K562 (cell line): ENCODE results near the gene CLHC1.
"Not testable (repeated sequence)": the region's sequence is repeated elsewhere in the genome, so short reads cannot be mapped to it uniquely, and the experiment has no call there.

Experiments
- CEBPB ChIP-seq: fragments of 450-650 bp; IDR thresholded peaks from 2 replicates; pipeline ENCODE4 v1.6.1; 2016; ENCODE audit warnings: missing genetic modification characterization, missing compliant biosample characterization
- E2F3 ChIP-seq: fragments of 250-450 bp; sonication (Bioruptor Pico); IDR thresholded peaks from 2 replicates; pipeline ENCODE4 v1.4.0; 2020; ENCODE audit warnings: mild to moderate bottlenecking
- GABPB2 ChIP-seq: fragments of 250-450 bp; sonication (Bioruptor Pico); conservative IDR thresholded peaks from 2 replicates; pipeline ENCODE4 v1.5.1; 2021; ENCODE audit warnings: mild to moderate bottlenecking
- NONO ChIP-seq, 2 experiments: fragments of 200-400 bp in 1 of 2; fragments of 450-650 bp in 1 of 2; formaldehyde crosslinking in 1 of 2; IDR thresholded peaks; 2 replicates each; pipeline ENCODE4 v1.6.1; 2017; ENCODE audit warnings: low read depth in 2 of 2, mild to moderate bottlenecking in 2 of 2, moderate library complexity in 2 of 2, low read length in 1 of 2
- RBM14 ChIP-seq: fragments of 200-400 bp; formaldehyde crosslinking; IDR thresholded peaks from 2 replicates; pipeline ENCODE4 v1.6.1; 2018; ENCODE audit warnings: low read depth, mild to moderate bottlenecking, low read length, moderate library complexity, borderline replicate concordance; ENCODE audit not compliant: insufficient read depth
- SMARCE1 ChIP-seq: fragments of 450-650 bp; IDR thresholded peaks from 2 replicates; pipeline ENCODE4 v1.7.1; 2016; ENCODE audit warnings: mild to moderate bottlenecking
- ZNF282 ChIP-seq: sonication (generic); formaldehyde crosslinking; IDR thresholded peaks from 2 replicates; pipeline ENCODE4 v1.8.1; 2023; ENCODE audit warnings: missing genetic modification reagents
- TF ChIP-seq, protein P1 (sequence below), 3 experiments: IDR thresholded peaks in 2 of 3; conservative IDR thresholded peaks in 1 of 3; 2 replicates each; pipeline ENCODE4 v1.5.1; 2011 to 2012; ENCODE audit warnings: low read length in 3 of 3, mild to moderate bottlenecking in 3 of 3, control low read depth in 2 of 3, improper control_type of control experiment in 1 of 3, inconsistent platforms in 1 of 3, low read depth in 1 of 3, mixed read lengths in 1 of 3, moderate library complexity in 1 of 3; ENCODE audit not compliant: insufficient read depth in 2 of 3
- TF ChIP-seq, protein P2 (sequence below): sonication (generic); formaldehyde crosslinking; IDR thresholded peaks from 2 replicates; pipeline ENCODE4 v1.8.1; 2023; ENCODE audit warnings: mild to moderate bottlenecking, missing genetic modification reagents, moderate library complexity
- TF ChIP-seq, protein P3 (sequence below): fragments of 200-800 bp; sonication (Bioruptor generic); IDR thresholded peaks from 2 replicates; pipeline ENCODE4 v1.6.1; 2016; ENCODE audit warnings: missing genetic modification characterization, missing compliant biosample characterization
- TF ChIP-seq, protein P4 (sequence below): fragments of 250-450 bp; sonication (Bioruptor Pico); IDR thresholded peaks from 2 replicates; pipeline ENCODE4 v1.4.0; 2020; ENCODE audit warnings: mild to moderate bottlenecking
- TF ChIP-seq, protein P5 (sequence below), 3 experiments: fragments of 200-800 bp in 1 of 3; fragments of 250-450 bp in 1 of 3; fragments of 450-650 bp in 1 of 3; sonication (Bioruptor Pico) in 1 of 3; sonication (Bioruptor generic) in 1 of 3; formaldehyde crosslinking in 1 of 3; IDR thresholded peaks; 2 replicates each; pipeline versions ENCODE4 v1.6.1 to v1.8.0; 2016 to 2022; ENCODE audit warnings: mild to moderate bottlenecking in 2 of 3, missing genetic modification characterization in 2 of 3, missing compliant biosample characterization in 1 of 3, moderate library complexity in 1 of 3

DNA sequence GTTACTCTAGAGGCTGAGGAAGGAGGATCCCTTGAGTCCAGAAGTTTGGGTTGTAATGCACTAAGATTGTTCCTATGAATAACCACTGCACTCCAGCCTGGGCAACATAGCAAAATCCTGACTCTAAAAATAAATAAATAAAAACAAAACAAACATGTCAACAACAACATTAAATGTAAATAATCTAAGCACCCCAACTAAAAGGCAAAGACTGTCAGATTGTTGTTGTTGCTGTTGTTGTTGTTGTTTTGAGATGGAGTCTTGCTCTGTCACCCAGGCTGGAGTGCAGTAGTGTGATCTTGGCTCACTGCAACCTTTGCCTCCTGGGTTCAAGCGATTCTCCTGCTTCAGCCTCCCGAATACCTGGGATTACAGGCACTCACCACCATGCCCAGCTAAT, 40.2 kb downstream of the CLHC1 start:
- TF ChIP-seq, protein P1, sequence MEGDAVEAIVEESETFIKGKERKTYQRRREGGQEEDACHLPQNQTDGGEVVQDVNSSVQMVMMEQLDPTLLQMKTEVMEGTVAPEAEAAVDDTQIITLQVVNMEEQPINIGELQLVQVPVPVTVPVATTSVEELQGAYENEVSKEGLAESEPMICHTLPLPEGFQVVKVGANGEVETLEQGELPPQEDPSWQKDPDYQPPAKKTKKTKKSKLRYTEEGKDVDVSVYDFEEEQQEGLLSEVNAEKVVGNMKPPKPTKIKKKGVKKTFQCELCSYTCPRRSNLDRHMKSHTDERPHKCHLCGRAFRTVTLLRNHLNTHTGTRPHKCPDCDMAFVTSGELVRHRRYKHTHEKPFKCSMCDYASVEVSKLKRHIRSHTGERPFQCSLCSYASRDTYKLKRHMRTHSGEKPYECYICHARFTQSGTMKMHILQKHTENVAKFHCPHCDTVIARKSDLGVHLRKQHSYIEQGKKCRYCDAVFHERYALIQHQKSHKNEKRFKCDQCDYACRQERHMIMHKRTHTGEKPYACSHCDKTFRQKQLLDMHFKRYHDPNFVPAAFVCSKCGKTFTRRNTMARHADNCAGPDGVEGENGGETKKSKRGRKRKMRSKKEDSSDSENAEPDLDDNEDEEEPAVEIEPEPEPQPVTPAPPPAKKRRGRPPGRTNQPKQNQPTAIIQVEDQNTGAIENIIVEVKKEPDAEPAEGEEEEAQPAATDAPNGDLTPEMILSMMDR (IDR thresholded peaks at IDR 0.05 in 2 of 3, conservative IDR thresholded peaks at IDR 0.05 in 1 of 3; ENCODE audit: insufficient read depth in 2 of 3, low read depth in 1 of 3, low read length in 3 of 3) = not testable (repeated sequence)
- TF ChIP-seq SMARCE1; GABPB2 (CRISPR knock-in tag); RBM14; ZNF282 (CRISPR knock-in tag); NONO (IDR thresholded peaks at IDR 0.05; ENCODE audit: low read depth in 2 of 2, low read length in 1 of 2); E2F3 (CRISPR knock-in tag); CEBPB (tag): not testable (repeated sequence)
- TF ChIP-seq, protein P2, sequence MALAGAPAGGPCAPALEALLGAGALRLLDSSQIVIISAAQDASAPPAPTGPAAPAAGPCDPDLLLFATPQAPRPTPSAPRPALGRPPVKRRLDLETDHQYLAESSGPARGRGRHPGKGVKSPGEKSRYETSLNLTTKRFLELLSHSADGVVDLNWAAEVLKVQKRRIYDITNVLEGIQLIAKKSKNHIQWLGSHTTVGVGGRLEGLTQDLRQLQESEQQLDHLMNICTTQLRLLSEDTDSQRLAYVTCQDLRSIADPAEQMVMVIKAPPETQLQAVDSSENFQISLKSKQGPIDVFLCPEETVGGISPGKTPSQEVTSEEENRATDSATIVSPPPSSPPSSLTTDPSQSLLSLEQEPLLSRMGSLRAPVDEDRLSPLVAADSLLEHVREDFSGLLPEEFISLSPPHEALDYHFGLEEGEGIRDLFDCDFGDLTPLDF (CRISPR knock-in tag) = not testable (repeated sequence)
- TF ChIP-seq, protein P3, sequence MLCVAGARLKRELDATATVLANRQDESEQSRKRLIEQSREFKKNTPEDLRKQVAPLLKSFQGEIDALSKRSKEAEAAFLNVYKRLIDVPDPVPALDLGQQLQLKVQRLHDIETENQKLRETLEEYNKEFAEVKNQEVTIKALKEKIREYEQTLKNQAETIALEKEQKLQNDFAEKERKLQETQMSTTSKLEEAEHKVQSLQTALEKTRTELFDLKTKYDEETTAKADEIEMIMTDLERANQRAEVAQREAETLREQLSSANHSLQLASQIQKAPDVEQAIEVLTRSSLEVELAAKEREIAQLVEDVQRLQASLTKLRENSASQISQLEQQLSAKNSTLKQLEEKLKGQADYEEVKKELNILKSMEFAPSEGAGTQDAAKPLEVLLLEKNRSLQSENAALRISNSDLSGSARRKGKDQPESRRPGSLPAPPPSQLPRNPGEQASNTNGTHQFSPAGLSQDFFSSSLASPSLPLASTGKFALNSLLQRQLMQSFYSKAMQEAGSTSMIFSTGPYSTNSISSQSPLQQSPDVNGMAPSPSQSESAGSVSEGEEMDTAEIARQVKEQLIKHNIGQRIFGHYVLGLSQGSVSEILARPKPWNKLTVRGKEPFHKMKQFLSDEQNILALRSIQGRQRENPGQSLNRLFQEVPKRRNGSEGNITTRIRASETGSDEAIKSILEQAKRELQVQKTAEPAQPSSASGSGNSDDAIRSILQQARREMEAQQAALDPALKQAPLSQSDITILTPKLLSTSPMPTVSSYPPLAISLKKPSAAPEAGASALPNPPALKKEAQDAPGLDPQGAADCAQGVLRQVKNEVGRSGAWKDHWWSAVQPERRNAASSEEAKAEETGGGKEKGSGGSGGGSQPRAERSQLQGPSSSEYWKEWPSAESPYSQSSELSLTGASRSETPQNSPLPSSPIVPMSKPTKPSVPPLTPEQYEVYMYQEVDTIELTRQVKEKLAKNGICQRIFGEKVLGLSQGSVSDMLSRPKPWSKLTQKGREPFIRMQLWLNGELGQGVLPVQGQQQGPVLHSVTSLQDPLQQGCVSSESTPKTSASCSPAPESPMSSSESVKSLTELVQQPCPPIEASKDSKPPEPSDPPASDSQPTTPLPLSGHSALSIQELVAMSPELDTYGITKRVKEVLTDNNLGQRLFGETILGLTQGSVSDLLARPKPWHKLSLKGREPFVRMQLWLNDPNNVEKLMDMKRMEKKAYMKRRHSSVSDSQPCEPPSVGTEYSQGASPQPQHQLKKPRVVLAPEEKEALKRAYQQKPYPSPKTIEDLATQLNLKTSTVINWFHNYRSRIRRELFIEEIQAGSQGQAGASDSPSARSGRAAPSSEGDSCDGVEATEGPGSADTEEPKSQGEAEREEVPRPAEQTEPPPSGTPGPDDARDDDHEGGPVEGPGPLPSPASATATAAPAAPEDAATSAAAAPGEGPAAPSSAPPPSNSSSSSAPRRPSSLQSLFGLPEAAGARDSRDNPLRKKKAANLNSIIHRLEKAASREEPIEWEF = not testable (repeated sequence)
- TF ChIP-seq, protein P4, sequence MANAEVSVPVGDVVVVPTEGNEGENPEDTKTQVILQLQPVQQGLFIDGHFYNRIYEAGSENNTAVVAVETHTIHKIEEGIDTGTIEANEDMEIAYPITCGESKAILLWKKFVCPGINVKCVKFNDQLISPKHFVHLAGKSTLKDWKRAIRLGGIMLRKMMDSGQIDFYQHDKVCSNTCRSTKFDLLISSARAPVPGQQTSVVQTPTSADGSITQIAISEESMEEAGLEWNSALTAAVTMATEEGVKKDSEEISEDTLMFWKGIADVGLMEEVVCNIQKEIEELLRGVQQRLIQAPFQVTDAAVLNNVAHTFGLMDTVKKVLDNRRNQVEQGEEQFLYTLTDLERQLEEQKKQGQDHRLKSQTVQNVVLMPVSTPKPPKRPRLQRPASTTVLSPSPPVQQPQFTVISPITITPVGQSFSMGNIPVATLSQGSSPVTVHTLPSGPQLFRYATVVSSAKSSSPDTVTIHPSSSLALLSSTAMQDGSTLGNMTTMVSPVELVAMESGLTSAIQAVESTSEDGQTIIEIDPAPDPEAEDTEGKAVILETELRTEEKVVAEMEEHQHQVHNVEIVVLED = not testable (repeated sequence)
- TF ChIP-seq, protein P5, sequence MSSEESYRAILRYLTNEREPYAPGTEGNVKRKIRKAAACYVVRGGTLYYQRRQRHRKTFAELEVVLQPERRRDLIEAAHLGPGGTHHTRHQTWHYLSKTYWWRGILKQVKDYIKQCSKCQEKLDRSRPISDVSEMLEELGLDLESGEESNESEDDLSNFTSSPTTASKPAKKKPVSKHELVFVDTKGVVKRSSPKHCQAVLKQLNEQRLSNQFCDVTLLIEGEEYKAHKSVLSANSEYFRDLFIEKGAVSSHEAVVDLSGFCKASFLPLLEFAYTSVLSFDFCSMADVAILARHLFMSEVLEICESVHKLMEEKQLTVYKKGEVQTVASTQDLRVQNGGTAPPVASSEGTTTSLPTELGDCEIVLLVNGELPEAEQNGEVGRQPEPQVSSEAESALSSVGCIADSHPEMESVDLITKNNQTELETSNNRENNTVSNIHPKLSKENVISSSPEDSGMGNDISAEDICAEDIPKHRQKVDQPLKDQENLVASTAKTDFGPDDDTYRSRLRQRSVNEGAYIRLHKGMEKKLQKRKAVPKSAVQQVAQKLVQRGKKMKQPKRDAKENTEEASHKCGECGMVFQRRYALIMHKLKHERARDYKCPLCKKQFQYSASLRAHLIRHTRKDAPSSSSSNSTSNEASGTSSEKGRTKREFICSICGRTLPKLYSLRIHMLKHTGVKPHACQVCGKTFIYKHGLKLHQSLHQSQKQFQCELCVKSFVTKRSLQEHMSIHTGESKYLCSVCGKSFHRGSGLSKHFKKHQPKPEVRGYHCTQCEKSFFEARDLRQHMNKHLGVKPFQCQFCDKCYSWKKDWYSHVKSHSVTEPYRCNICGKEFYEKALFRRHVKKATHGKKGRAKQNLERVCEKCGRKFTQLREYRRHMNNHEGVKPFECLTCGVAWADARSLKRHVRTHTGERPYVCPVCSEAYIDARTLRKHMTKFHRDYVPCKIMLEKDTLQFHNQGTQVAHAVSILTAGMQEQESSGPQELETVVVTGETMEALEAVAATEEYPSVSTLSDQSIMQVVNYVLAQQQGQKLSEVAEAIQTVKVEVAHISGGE (CRISPR knock-in tag; IDR thresholded peaks at IDR 0.05) = not testable (repeated sequence)
